SJSA1 (cell line): Measurements from ENCODE around the gene PSMG4. TPM values are rescaled to one million over a fixed set of nuclear protein-coding genes. Genes with fewer than 3 reads are reported as not detected.
A peak's percentile ranks its signal among the peaks of the same experiment; 100 is the strongest.

Experiments
- DNase-seq, 2 experiments: peaks; one replicate each; pipeline ENCODE4 v3.0.0-alpha.2; 2015 to 2020; ENCODE audit warnings: low spot score in 2 of 2, low read depth in 1 of 2
- H3K27ac ChIP-seq: fragments of 250-450 bp; sonication (Bioruptor Pico); 2 replicates; pipeline ENCODE4 v1.5.1; 2020; ENCODE audit warnings: mild to moderate bottlenecking, moderate library complexity
- H3K27me3 ChIP-seq: fragments of 250-450 bp; sonication (Bioruptor Pico); replicated peaks from 2 replicates; pipeline ENCODE4 v1.5.1; 2020; ENCODE audit warnings: mild to moderate bottlenecking, moderate library complexity
- H3K36me3 ChIP-seq: fragments of 250-450 bp; sonication (Bioruptor Pico); 2 replicates; pipeline ENCODE4 v1.5.1; 2020; ENCODE audit warnings: mild to moderate bottlenecking
- H3K4me1 ChIP-seq: fragments of 250-450 bp; sonication (Bioruptor Pico); replicated peaks from 2 replicates; pipeline ENCODE4 v1.6.1; 2021; ENCODE audit warnings: mild to moderate bottlenecking
- H3K4me3 ChIP-seq: fragments of 250-450 bp; sonication (Bioruptor Pico); 2 replicates; pipeline ENCODE4 v1.5.1; 2020; ENCODE audit warnings: mild to moderate bottlenecking
- H3K9me3 ChIP-seq: fragments of 250-450 bp; sonication (Bioruptor Pico); replicated peaks from 2 replicates; pipeline ENCODE4 v1.5.1; 2020; ENCODE audit warnings: mild to moderate bottlenecking
- total RNA-seq: library from RNA; depleted of rRNA; stranded (reverse); fragments of >200 nt; shearing (Covaris generic); gene quantifications from 2 replicates; pipeline ENCODE4 v1.2.3, GENCODE V29; 2014

The PSMG4 gene
- total RNA-seq, 1 experiment from 2014 or later = 16.1 TPM

DNA sequence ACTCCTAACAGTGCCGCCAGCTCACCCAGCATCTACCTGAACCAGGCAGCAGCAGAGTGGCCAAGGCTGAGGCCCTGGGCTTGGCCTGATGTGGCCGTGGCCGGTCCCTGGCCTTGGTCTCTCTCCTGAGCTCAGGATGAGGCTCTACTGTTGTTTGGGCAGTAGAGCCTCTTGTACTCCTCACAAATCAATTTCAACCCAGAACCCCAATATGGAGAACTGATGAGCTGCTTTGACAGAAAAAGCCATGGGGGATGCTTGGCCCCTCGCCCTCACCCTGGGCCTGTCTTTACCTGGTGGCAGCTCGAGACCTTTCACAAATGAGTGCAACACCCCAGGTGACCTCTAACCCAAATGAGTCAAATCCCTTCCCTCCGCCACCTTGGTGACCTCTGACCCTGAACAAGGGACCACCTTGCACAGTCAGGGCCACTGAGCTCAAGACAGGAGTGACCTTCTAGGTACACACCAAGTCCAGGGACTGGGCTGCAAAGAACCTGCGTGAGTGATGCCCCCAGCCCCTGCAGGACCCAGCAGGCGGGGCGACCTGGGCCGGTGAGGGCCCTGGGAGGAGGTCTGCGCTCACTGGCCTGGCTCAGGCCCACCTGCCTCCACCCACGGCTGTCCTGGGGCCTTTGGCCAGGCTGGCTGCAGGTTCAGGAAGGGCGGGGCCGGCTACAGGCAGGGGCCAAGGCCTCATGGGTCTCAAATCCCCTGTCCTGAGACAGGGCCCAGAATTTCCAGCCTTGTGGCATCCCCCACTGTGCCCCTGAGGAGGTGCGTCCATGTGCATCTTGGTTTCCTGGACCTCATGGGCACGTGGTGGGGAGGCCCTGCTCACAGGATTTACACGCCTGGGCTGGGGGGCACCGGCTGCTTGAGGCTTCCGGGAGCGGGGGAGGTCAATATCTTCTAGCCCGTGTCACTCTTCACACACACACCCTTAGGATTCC, 30.2 kb downstream of the PSMG4 start:
- Histone ChIP-seq H3K9me3 (no peaks in the 10 kb centered on the region), H3K4me3 (no peak overlapping the region), H3K27me3 (no peaks in the 10 kb centered on the region), H3K4me1 (no peaks in the 10 kb centered on the region), H3K27ac (no peak overlapping the region), H3K36me3 (no peaks in the 10 kb centered on the region)
- no peak for DNase-seq

DNA sequence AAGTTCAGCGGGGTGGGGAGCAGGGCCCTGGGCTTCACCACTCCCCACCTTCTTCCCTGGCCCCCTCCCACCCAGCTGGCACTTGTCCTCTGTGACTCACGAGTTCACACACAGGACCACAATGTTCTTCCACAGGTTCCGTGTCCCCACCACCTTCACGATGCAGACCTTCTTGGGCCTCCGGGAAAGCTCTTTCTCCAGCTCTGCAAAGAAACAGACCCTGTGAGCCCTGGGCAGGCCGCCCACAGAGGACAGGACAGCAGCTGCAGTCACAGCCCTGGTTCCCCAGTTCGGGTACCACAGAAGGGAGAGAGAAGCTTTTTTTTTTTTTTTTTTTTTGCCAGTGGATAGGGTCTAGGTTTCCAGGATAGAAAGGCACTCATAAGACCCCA, 30.9 kb downstream of the PSMG4 start:
- Histone ChIP-seq H3K4me1 (no peaks in the 10 kb centered on the region), H3K27me3 (no peaks in the 10 kb centered on the region), H3K4me3 (no peak overlapping the region), H3K9me3 (no peaks in the 10 kb centered on the region), H3K27ac (no peak overlapping the region), H3K36me3 (no peaks in the 10 kb centered on the region)
- DNase-seq = no peak

DNA sequence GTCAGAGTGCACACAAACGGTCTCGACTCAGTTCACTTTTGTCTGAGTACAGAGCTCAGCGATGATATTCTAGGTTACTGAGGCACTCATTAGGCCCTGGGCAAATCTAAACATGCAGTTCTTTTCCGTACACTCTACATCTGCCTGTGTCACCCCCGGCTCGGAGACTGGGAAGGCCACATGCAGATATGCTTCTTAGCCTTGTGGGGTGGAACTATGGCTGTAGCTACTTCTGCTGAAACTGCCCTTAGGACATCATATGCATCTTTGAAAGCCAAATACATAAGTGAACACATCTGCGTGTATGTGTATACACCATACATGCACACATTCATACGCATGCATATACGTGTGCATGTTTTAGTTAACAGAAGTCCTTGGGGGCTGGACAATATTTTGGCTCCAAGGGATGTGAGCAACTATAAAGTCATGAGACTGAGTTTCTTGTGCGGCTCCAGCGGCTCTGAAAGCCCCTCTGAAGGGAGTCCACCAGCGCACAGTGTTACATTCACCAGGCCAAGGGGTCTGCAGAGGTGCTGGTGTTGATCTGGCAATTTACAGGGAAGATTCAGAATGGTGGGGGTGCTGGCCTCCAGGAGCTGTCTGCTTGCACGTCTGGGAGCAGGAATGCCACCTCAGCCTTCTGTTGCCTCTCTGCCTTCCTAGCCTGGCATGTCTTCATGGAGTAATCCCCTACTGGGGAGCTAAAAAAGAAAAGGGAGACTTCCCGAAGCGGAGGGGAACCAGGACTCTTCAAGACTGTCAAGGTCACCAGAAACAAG, 31.6 kb downstream of the PSMG4 start:
- Histone ChIP-seq H3K36me3 (no peaks in the 10 kb centered on the region), H3K27ac (no peak overlapping the region), H3K27me3 (no peaks in the 10 kb centered on the region), H3K9me3 (no peaks in the 10 kb centered on the region), H3K4me1 (no peaks in the 10 kb centered on the region; the same call in 1 of the 2 replicates), H3K4me3 (no peak overlapping the region)
- no peak for DNase-seq

DNA sequence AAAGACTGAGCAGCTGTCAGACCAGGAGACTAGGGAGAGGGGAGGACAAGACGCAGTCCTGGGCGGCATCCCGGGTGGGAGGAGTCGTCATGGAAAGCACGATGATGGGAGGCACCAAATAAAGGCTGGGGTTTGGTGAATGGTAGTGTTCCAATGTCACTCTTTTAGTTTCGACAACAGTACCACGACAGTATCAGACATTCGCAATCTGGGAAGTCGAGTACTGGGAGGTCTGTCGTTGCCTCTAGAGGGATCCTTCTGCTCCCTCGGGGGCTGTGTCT, 32.1 kb downstream of the PSMG4 start:
- no peak overlapping the region for H3K4me3 ChIP-seq
- no peak overlapping the region for H3K27ac ChIP-seq
- no peak for DNase-seq

DNA sequence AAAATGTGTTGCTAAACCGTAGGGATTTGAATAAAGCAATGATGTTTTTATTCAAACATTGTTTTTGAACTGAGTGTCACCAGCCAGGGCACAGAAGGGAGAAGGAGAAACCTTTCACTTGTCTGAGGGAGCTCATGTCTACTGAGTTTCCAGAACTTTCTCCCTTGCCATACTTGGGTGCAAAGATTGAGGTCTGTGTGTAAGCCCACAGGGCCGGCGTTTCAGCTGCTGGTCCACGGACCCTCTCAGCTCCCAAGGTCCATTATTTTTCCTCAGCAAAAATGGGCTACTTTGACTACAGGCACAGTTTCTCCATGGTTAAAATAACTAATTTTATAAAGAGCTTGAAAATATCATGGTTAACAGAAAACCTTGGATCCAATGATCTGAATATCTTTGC, 32.6 kb downstream of the PSMG4 start:
- H3K4me1 ChIP-seq = peaks cover 9% of the 10 kb centered on the region
- no peak for DNase-seq
- H3K4me3 ChIP-seq = no peak overlapping the region
- H3K27ac ChIP-seq = no peak overlapping the region
- H3K27me3 ChIP-seq = no peaks in the 10 kb centered on the region
- H3K36me3 ChIP-seq = no peaks in the 10 kb centered on the region
- H3K9me3 ChIP-seq = no peaks in the 10 kb centered on the region

More for the DNA sequence above, 32.1 kb downstream of the PSMG4 start:
- H3K36me3 ChIP-seq = no peaks in the 10 kb centered on the region
- no peaks in the 10 kb centered on the region for H3K27me3 ChIP-seq
- peaks cover 4% of the 10 kb centered on the region; the same call in 1 of the 2 replicates for H3K4me1 ChIP-seq
- H3K9me3 ChIP-seq = no peaks in the 10 kb centered on the region

DNA sequence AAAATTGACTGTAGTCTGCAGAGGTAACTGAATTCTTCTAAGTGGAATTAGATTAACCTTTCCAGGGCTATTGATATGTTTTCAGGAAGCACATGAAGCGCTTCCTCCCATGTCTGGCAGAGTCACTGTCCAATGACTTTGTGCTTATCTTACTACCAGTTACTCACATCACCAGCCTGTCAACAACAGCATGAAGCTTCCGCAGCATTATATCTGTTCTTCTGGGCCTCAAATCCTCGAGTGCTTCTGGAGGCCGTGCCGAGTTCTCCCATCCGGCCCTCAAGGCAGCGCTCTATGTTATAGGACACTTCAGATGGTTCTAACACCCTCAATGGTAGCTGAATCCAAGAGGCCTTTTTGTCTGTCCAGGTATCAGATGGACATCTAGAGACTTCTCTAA, 33.2 kb downstream of the PSMG4 start:
- H3K27me3 ChIP-seq = no peaks in the 10 kb centered on the region
- H3K36me3 ChIP-seq = no peaks in the 10 kb centered on the region
- H3K4me1 ChIP-seq = peaks cover 15% of the 10 kb centered on the region
- no peak overlapping the region for H3K27ac ChIP-seq
- DNase-seq = no peak
- H3K9me3 ChIP-seq = no peaks in the 10 kb centered on the region
- H3K4me3 ChIP-seq = no peak overlapping the region

DNA sequence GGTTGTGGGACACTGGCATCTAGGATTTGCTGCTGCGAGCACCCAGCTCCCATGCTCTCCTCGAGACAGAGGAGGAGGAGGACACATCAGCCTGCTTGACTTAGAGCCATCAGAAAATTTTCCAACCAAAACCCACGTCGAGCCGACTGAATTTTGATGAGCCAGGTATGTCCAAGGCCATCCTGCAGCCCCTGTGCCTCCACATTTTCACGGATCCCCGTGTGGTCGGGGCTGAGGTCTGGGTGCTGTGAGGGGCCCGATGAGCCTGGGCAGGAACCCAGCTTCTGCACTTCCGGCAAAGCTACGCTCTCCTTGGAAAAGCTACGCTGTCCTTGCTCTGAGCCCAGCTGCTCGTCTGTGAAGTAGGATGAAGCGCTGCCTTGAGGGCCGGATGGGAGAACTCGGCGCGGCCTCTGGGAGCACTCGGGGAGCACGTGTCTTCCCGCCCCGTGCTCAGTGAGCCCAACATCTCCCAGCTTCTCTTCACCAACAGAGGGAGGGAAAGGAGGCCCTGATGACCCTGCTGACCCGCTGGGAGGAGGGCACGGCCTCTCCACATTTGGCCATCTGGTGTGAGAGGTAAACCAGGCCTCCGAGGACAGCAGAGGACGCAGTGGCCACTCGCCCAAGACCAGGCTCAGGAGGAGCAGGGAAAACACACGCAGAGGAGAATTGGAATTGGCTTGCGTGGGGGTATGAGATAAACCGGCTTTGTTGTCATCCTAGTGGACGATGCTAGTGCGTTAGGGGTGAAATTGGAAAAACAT, 33.9 kb downstream of the PSMG4 start:
- no peaks in the 10 kb centered on the region for H3K9me3 ChIP-seq
- no peak overlapping the region for H3K4me3 ChIP-seq
- H3K27me3 ChIP-seq = no peaks in the 10 kb centered on the region
- H3K4me1 ChIP-seq = peaks cover 21% of the 10 kb centered on the region
- H3K36me3 ChIP-seq = no peaks in the 10 kb centered on the region
- DNase-seq = no peak
- H3K27ac ChIP-seq = no peak overlapping the region

DNA sequence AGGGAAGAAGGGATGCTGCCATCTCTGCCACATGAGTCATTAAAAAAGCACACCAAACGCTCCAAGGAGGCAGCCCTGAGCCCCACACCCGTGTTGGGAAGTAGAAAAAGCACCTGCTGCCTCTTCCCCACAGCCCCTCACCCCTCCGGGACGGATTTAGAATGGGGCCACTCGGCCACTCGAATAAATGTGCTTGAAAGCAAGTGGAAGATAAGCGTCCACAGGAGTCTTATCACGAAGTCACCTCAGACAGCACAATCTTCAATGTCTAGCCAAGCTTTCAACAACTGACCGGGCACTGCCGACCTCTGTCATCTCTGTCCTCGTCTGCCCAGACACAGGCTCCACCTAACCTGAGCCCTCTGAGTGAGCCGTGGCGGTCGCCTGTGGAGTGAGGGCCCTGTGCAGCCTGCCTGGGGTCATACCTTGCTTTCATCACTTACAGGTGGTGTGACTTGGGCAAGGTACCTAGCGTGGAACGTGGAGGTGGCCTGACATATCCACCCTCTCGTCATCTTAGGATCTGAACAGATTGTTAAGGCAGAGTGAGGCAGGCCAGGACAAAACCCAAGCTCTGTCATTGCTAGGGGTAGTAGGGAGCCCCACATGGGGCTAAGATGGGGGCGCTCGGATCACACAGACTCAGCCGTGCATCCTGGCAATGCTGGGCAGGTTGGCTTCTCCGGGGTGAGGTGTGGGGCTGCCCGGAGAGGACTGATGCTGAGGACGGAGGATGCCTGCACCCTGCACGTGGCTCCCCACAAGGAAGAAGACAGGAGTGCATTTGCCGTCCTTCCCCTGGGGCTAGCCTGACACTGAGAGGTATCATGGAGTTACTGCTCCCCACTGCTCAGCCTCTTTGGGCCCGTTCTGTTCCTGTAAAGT, 34.8 kb downstream of the PSMG4 start:
- H3K9me3 ChIP-seq = no peaks in the 10 kb centered on the region
- H3K27ac ChIP-seq = no peak overlapping the region
- H3K27me3 ChIP-seq = no peaks in the 10 kb centered on the region
- H3K36me3 ChIP-seq = no peaks in the 10 kb centered on the region
- DNase-seq = no peak
- H3K4me3 ChIP-seq = no peak overlapping the region
- peaks cover 27% of the 10 kb centered on the region for H3K4me1 ChIP-seq

DNA sequence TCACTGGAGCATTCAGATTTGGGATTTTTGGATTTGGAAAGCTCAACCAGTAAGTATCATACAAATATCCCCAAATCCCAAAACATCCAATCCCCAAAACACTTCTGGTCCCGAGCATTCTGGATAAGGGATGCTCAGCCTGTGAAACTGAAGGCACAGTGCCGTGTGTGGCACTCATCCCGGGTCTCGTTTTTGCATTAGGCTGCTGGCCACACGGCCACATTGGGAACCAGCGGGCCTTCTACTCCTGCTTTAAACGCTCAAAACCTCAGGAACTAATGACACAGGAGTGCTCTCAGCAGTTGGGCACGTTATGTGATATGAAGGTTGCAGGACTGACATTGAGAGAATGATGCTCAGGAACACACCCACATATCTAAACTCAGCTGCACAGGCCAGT, 35.6 kb downstream of the PSMG4 start:
- no peaks in the 10 kb centered on the region for H3K27me3 ChIP-seq
- DNase-seq = no peak
- H3K27ac ChIP-seq = no peak overlapping the region
- H3K9me3 ChIP-seq = no peaks in the 10 kb centered on the region
- no peak overlapping the region for H3K4me3 ChIP-seq
- H3K36me3 ChIP-seq = no peaks in the 10 kb centered on the region
- H3K4me1 ChIP-seq = peaks cover 27% of the 10 kb centered on the region

DNA sequence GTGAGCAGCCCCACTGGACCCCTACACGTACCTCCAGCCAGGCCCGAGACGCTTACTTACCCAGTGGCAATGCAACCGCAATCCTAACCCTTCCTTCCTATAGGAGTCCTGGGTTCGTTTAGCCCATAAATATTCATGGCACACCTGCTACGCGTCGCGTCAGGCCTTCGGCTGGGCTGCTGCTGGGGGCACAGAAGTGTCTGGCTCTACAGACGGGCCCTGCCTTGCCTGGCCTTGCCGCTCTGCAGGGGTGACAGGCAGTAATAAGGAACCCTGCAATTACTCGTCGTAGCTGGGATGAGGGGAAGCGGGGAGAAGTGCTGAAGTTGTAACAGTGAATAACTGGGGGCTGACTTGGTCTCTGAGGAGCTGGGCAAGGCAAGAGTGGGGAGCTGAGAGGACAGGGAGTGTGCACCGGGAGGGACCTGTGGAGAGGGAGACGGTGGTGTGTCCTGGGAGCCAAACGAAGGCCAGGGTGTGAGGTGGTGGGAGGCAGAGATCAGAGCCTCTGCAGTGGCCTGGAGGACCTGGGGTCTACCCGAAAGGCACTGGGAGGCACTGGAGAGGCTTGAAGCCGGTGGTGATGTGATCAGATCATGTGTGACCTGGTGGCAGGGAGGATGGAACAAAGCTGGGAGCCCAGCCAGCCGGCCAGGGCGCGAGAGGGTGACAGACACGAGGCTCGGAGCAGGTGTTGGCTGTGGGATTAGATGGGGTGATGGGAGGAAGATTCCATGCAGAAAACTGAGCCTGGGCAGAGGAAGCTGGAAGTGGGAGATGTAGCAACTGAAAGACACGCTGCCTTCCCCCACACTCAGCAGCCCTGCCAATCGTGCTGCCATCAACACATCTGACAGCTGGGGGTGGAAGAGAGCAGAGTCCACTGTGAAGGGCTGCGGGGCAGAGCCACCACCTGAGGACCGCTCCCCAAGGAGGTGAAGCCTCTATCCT, 36.4 kb downstream of the PSMG4 start:
- H3K9me3 ChIP-seq = no peaks in the 10 kb centered on the region
- H3K36me3 ChIP-seq = no peaks in the 10 kb centered on the region
- DNase-seq = no peak
- H3K4me1 ChIP-seq = peaks cover 27% of the 10 kb centered on the region
- no peaks in the 10 kb centered on the region for H3K27me3 ChIP-seq
- H3K27ac ChIP-seq = no peak overlapping the region
- no peak overlapping the region for H3K4me3 ChIP-seq

DNA sequence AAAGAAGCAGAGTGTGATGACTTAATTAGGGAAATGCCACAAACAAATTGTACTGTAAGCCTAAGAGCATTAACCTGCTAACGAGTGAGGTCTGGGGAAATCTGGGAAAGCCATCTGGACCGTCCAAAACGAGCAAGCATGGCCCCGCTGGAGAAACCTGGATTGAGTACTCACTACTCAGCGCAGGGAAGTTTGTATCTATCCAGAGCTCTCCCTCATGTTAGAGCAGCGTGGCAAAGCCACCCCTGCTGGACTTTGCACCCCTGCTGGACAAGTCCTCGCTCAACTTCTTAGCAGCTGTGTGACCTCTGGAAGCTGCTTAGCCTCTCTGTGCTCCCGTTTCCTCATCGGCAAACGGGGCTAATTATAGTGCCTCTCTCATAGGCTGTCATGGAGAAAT, 37.3 kb downstream of the PSMG4 start:
- no peak overlapping the region for H3K27ac ChIP-seq
- no peak for DNase-seq
- H3K27me3 ChIP-seq = no peaks in the 10 kb centered on the region
- no peaks in the 10 kb centered on the region for H3K36me3 ChIP-seq
- H3K4me1 ChIP-seq = peaks cover 27% of the 10 kb centered on the region
- no peak overlapping the region for H3K4me3 ChIP-seq
- H3K9me3 ChIP-seq = no peaks in the 10 kb centered on the region

DNA sequence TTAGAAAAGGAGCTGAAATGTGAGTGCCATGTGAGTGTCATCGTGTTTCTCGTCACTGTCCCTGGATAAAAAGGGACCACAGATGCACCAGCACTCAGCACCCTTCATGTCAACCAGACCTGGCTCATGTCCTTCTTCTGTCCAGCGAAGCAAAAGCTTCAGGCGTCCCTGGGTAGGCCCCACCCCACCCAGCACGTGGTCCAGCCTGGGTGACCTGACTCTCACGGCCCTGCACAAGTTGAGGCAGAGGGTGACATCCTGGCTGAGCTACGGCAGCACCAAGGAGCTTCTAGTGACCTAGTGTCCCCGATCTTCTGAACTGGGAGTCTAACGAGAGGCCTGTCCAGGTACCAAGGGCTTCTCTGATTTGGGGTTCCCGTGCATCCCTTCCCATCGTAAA, 37.8 kb downstream of the PSMG4 start:
- Histone ChIP-seq H3K4me3 (no peak overlapping the region), H3K27me3 (no peaks in the 10 kb centered on the region), H3K4me1 (peaks cover 27% of the 10 kb centered on the region), H3K36me3 (no peaks in the 10 kb centered on the region), H3K9me3 (no peaks in the 10 kb centered on the region), H3K27ac (peak overlapping the region; percentile 24)
- DNase-seq = no peak
